Measurements from ENCODE around the gene RIMKLA.

The RIMKLA gene

GRCh38 chr1:42419126-42419821 lies 38.7 kb downstream of the RIMKLA start:
- H3K27me3 ChIP-seq (replicated peaks; ENCODE audit: control insufficient read depth, insufficient read depth, low read length): no peaks in the 10 kb centered on the region; the same call in 1 of the 2 replicates
- no peaks in the 10 kb centered on the region for H3K36me3 ChIP-seq (ENCODE audit: control insufficient read depth, insufficient read depth, low read length)
- TF ChIP-seq, protein P1, sequence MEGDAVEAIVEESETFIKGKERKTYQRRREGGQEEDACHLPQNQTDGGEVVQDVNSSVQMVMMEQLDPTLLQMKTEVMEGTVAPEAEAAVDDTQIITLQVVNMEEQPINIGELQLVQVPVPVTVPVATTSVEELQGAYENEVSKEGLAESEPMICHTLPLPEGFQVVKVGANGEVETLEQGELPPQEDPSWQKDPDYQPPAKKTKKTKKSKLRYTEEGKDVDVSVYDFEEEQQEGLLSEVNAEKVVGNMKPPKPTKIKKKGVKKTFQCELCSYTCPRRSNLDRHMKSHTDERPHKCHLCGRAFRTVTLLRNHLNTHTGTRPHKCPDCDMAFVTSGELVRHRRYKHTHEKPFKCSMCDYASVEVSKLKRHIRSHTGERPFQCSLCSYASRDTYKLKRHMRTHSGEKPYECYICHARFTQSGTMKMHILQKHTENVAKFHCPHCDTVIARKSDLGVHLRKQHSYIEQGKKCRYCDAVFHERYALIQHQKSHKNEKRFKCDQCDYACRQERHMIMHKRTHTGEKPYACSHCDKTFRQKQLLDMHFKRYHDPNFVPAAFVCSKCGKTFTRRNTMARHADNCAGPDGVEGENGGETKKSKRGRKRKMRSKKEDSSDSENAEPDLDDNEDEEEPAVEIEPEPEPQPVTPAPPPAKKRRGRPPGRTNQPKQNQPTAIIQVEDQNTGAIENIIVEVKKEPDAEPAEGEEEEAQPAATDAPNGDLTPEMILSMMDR (IDR thresholded peaks at IDR 0.05; ENCODE audit: insufficient read depth, low read length, poor library complexity, severe bottlenecking): no peak
- no peak overlapping the region for H3K4me3 ChIP-seq (replicated peaks; ENCODE audit: low read depth, low read length)
- DNase-seq (ENCODE audit: extremely low read depth, insufficient read length): no peak

- Histone ChIP-seq H3K4me3 (replicated peaks; ENCODE audit: low read depth, low read length) (no peak overlapping the region), H3K27me3 (replicated peaks; ENCODE audit: control insufficient read depth, insufficient read depth, low read length) (no peaks in the 10 kb centered on the region; the same call in 1 of the 2 replicates), H3K36me3 (ENCODE audit: control insufficient read depth, insufficient read depth, low read length) (no peaks in the 10 kb centered on the region)
- no peak for DNase-seq (ENCODE audit: extremely low read depth, insufficient read length)
- TF ChIP-seq, protein P1 (IDR thresholded peaks at IDR 0.05; ENCODE audit: insufficient read depth, low read length, poor library complexity, severe bottlenecking): no peak
Measured at GRCh38 chr1:42420121-42420520, 39.5 kb downstream of the RIMKLA start.

DNA sequence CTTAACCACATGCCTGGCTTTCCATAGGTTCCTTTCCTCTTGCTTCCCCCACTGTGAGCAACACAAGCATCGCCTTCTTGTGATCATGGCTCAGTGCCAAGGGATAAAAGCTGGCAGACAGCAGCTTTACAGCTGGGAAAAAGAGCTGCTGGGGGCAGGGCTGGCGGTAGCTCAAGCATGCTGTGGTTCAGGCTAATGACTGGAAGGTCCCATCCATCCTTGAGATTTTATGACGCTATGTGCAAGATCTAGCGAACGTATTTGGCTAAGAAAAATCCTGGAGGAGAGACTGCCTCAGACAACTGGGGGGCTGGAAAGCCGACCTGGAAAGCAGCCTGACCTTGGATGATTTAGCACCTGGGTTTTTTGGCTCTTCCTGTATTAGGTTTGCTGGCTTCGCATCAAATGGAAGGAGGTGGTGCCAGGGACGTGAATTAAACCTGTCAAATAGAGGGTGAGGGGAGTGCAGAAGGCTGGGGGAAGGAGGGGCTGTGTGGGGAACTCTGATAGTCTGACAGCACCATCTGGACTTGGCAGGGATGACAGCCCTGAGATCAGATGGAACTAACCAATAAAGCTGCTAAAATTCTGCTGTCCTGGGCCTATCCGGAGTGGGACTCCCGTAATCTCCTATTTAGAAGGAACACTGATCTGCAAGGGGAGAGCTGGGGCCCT lies 40.5 kb downstream of the RIMKLA start:
- H3K4me3 ChIP-seq (replicated peaks; ENCODE audit: low read depth, low read length): no peak overlapping the region
- TF ChIP-seq, protein P1 (IDR thresholded peaks at IDR 0.05; ENCODE audit: insufficient read depth, low read length, poor library complexity, severe bottlenecking): no peak
- H3K27me3 ChIP-seq (replicated peaks; ENCODE audit: control insufficient read depth, insufficient read depth, low read length): no peaks in the 10 kb centered on the region; the same call in 1 of the 2 replicates
- DNase-seq (ENCODE audit: extremely low read depth, insufficient read length): no peak
- no peaks in the 10 kb centered on the region for H3K36me3 ChIP-seq (ENCODE audit: control insufficient read depth, insufficient read depth, low read length)

DNA sequence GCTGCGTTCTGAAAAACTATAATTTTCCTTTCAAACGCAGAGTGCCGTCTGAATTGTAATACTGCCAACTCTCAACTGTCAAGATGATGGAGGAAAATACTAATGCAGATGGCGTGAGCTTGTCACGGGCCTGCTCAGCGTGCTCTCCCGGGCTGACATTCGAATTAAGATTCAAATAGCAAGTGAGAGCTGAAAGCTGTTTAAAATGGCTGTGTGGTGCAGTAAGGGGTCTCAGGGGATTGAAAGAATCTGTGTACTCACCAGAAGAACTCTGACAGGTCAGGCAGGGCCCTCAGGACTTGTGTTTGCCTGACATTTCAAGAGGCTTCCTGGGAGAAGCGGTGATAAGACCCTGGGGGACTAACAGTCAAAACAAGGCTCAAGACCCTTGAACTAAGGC lies 42.1 kb downstream of the RIMKLA start:
- Histone ChIP-seq H3K4me3 (replicated peaks; ENCODE audit: low read depth, low read length) (no peak overlapping the region), H3K27me3 (replicated peaks; ENCODE audit: control insufficient read depth, insufficient read depth, low read length) (no peaks in the 10 kb centered on the region; the same call in 1 of the 2 replicates), H3K36me3 (ENCODE audit: control insufficient read depth, insufficient read depth, low read length) (no peaks in the 10 kb centered on the region)
- TF ChIP-seq, protein P1 (IDR thresholded peaks at IDR 0.05; ENCODE audit: insufficient read depth, low read length, poor library complexity, severe bottlenecking): no peak
- no peak for DNase-seq (ENCODE audit: extremely low read depth, insufficient read length)

- TF ChIP-seq, protein P1 (IDR thresholded peaks at IDR 0.05; ENCODE audit: insufficient read depth, low read length, poor library complexity, severe bottlenecking): no peak
- H3K4me3 ChIP-seq (replicated peaks; ENCODE audit: low read depth, low read length): no peak overlapping the region
- H3K27me3 ChIP-seq (replicated peaks; ENCODE audit: control insufficient read depth, insufficient read depth, low read length): no peaks in the 10 kb centered on the region; the same call in 1 of the 2 replicates
- DNase-seq (ENCODE audit: extremely low read depth, insufficient read length): no peak
- H3K36me3 ChIP-seq (ENCODE audit: control insufficient read depth, insufficient read depth, low read length): no peaks in the 10 kb centered on the region
Measured at GRCh38 chr1:42423681-42424080, 43.1 kb downstream of the RIMKLA start.

Measured in GM06990 (cell line).